PC-3 (cell line): Measurements from ENCODE around the gene TTC16. TPM values are rescaled to one million over a fixed set of nuclear protein-coding genes. Genes with fewer than 3 reads are reported as not detected.
A peak's percentile ranks its signal among the peaks of the same experiment; 100 is the strongest.

Experiments
- ATAC-seq: fragments of 200-7000 bp; cut with Tn5 transposase; 2 replicates; pipeline ENCODE4 v1.9.1; 2020; ENCODE audit warnings: mild to moderate bottlenecking, moderate library complexity
- BruUV-seq: library from RNA; stranded (reverse); fragments of 400-500 nt; replicated peaks from 2 replicates; lab custom pipeline; 2021; lab: Mats Ljungman, UMichigan
- CTCF ChIA-PET: fragments of 300-600 bp; sonication (Branson Sonifier 250); formaldehyde crosslinking; loops from one replicate; lab custom pipeline; 2022; ENCODE audit warnings: antibody characterized with exemption; lab: Charles Lee
- POLR2A ChIA-PET: fragments of 300-600 bp; sonication (Branson Sonifier 250); formaldehyde crosslinking; loops from one replicate; lab custom pipeline; 2022; ENCODE audit warnings: antibody characterized with exemption; ENCODE audit not compliant: unreplicated experiment; lab: Charles Lee
- DNase-seq: peaks from one replicate; pipeline ENCODE4 v3.0.0-alpha.2; 2015
- H2AFZ ChIP-seq: fragments of 300-600 bp; sonication (generic); 2 replicates; pipeline ENCODE4 v1.6.0; 2016; ENCODE audit warnings: antibody characterized with exemption, low read length
- H3F3A ChIP-seq: fragments of 300-600 bp; sonication (generic); one replicate; pipeline ENCODE4 v1.6.0; 2017; ENCODE audit warnings: antibody characterized with exemption, low read length, control low read depth, mild to moderate bottlenecking; ENCODE audit not compliant: unreplicated experiment
- H3K27ac ChIP-seq: fragments of 300-600 bp; sonication (generic); 2 replicates; pipeline ENCODE4 v1.5.1; 2016; ENCODE audit warnings: mild to moderate bottlenecking, low read length
- H3K27me3 ChIP-seq: fragments of 300-600 bp; sonication (generic); 2 replicates; pipeline ENCODE4 v1.6.1; 2016; ENCODE audit warnings: low read length, mixed read lengths
- H3K36me3 ChIP-seq: fragments of 300-600 bp; sonication (generic); 2 replicates; pipeline ENCODE4 v1.6.1; 2016; ENCODE audit warnings: low read depth, mixed run types, low read length, mixed read lengths
- H3K4me1 ChIP-seq: fragments of 300-600 bp; sonication (generic); 2 replicates; pipeline ENCODE4 v1.5.1; 2016; ENCODE audit warnings: low read length; ENCODE audit not compliant: insufficient read depth
- H3K4me2 ChIP-seq: fragments of 300-600 bp; sonication (generic); 2 replicates; pipeline ENCODE4 v1.6.0; 2016; ENCODE audit warnings: low read length
- H3K4me3 ChIP-seq: fragments of 300-600 bp; sonication (generic); 2 replicates; pipeline ENCODE4 v1.5.1; 2016; ENCODE audit warnings: mild to moderate bottlenecking, low read length, mixed read lengths
- H3K79me2 ChIP-seq: fragments of 300-600 bp; sonication (generic); 2 replicates; pipeline ENCODE4 v1.6.1; 2017; ENCODE audit warnings: low read length, mixed read lengths
- H3K9ac ChIP-seq: fragments of 300-600 bp; sonication (generic); 2 replicates; pipeline ENCODE4 v1.6.0; 2016; ENCODE audit warnings: mild to moderate bottlenecking, low read length
- H3K9me2 ChIP-seq: fragments of 300-600 bp; sonication (generic); replicated peaks from 2 replicates; pipeline ENCODE4 v1.6.1; 2016; ENCODE audit warnings: mixed run types, low read length, mixed read lengths
- H3K9me3 ChIP-seq: fragments of 300-600 bp; sonication (generic); 2 replicates; pipeline ENCODE4 v1.6.1; 2016; ENCODE audit warnings: low read length, mixed read lengths
- H4K20me1 ChIP-seq: fragments of 300-600 bp; sonication (generic); 2 replicates; pipeline ENCODE4 v1.6.1; 2016; ENCODE audit warnings: low read length, mixed read lengths
- EZH2 ChIP-seq: fragments of 300-600 bp; sonication (generic); IDR thresholded peaks from one replicate; pipeline ENCODE4 v1.6.1; 2017; ENCODE audit warnings: antibody characterized with exemption, mild to moderate bottlenecking, low read length; ENCODE audit not compliant: unreplicated experiment
- EZH2phosphoT487 ChIP-seq: fragments of 300-600 bp; sonication (generic); IDR thresholded peaks from 2 replicates; pipeline ENCODE4 v1.6.1; 2018; ENCODE audit warnings: mild to moderate bottlenecking, antibody characterized with exemption, low read length, borderline replicate concordance
- intact Hi-C: fragments of 100-400 bp; cut with micrococcal nuclease; formaldehyde crosslinking; loops from 2 replicates; pipeline ENCODE4 v1.9.0; 2023
- total RNA-seq: library from RNA; depleted of rRNA; stranded (reverse); fragments of >200 nt; gene quantifications from 2 replicates; pipeline ENCODE4 v1.2.3, GENCODE V29; 2014
- TF ChIP-seq, protein P1 (sequence below): fragments of 300-600 bp; sonication (generic); conservative IDR thresholded peaks from 2 replicates; pipeline ENCODE4 v1.5.1; 2017; ENCODE audit warnings: antibody characterized with exemption, low read depth, mild to moderate bottlenecking, low read length

Gene TTC16
- total RNA-seq, 1 experiment from 2014 or later: 0.04 TPM

DNA sequence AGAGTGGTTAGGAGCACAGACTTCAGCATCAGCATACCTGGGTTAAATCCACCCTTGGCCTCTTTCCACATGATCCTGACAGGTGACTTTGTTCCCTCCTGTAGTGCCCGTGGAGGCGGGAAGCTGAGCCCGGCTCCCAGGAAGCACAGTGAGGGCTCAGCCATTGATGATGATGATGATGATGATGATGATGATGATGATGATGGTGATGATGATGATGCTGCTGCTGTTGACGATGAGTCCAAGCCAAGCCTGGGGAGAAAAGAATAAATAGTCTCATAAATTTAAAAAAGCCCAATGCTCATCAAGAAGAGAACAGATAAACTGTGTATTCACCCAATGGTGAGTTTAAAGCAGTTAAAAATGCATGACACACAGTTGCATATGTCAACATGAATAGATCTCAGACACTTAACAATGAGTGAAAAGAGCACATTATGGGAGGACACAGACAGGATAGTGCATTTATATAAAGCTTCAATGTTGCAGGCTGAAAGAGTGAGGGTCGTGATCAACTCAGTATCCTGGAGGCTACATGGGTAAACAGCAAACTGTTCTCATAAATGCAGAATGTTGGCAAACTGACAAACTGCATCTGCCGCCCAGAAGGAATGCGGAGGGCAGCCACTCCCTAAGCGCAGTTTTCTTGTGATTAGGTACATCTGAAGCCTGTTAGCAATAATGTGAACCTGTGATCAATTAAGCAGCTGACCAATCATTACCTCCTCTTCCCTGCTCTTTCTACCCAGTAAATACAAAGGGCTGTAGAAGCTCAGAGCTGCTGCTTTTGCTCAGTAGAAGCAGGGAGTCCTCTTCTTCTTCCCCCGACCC, 20.8 kb upstream of the TTC16 start:
- POLR2A ChIA-PET: interaction anchor here (0.5 to 0.7 kb wide), 2 partner anchors 136 to 156 kb away, joined by 3 to 9 read pairs; no protein-coding TSS in a partner anchor

DNA sequence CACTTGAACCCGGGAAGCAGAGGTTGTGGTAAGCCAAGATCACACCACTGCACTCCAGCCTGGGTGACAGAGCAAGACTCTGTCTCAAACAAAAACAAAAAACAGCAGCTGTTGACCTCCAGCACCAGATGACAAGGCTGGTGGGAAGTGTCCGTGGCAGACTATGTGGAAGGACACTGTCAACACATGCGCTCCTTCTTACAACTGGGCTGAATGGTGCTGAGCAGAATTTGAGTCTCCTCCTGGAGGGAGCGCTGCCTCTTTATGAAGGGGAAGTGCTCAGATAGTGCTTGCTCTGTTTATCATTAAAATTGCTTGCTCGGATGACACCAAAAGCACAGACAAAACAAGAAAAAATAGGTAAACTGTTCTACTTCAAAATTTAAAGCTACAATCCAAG, 18.3 kb upstream of the TTC16 start:
- H3K36me3 ChIP-seq: no peaks in the 10 kb centered on the region
- intact Hi-C loops: no loop called here
- no TSS peak for BruUV-seq
- no peak overlapping the region for H3K9ac ChIP-seq
- no peaks in the 10 kb centered on the region for H3F3A ChIP-seq
- no peak overlapping the region for H3K27ac ChIP-seq
- ChIA-PET CTCF (no interaction called here), POLR2A (no interaction called here)
- no peaks in the 10 kb centered on the region for H3K9me3 ChIP-seq
- no peaks in the 10 kb centered on the region for H3K9me2 ChIP-seq
- no peaks in the 10 kb centered on the region for H3K79me2 ChIP-seq
- ATAC-seq (no peak), DNase-seq (no peak)
- H3K27me3 ChIP-seq: no peaks in the 10 kb centered on the region
- no peaks in the 10 kb centered on the region; the same call in 1 of the 2 replicates for H3K4me1 ChIP-seq
- H4K20me1 ChIP-seq: no peaks in the 10 kb centered on the region
- no peak overlapping the region for H3K4me3 ChIP-seq
- no peak overlapping the region for H3K4me2 ChIP-seq
- no peak for TF ChIP-seq EZH2
- TF ChIP-seq, protein P1, sequence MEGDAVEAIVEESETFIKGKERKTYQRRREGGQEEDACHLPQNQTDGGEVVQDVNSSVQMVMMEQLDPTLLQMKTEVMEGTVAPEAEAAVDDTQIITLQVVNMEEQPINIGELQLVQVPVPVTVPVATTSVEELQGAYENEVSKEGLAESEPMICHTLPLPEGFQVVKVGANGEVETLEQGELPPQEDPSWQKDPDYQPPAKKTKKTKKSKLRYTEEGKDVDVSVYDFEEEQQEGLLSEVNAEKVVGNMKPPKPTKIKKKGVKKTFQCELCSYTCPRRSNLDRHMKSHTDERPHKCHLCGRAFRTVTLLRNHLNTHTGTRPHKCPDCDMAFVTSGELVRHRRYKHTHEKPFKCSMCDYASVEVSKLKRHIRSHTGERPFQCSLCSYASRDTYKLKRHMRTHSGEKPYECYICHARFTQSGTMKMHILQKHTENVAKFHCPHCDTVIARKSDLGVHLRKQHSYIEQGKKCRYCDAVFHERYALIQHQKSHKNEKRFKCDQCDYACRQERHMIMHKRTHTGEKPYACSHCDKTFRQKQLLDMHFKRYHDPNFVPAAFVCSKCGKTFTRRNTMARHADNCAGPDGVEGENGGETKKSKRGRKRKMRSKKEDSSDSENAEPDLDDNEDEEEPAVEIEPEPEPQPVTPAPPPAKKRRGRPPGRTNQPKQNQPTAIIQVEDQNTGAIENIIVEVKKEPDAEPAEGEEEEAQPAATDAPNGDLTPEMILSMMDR: no peak
- TF ChIP-seq EZH2phosphoT487: no peak
- H2AFZ ChIP-seq: no peak overlapping the region

More for the DNA sequence above, 20.8 kb upstream of the TTC16 start:
- Histone ChIP-seq H3K4me1 (no peaks in the 10 kb centered on the region; the same call in 1 of the 2 replicates), H3K9me3 (no peaks in the 10 kb centered on the region), H3K9me2 (no peaks in the 10 kb centered on the region), H3K27ac (no peak overlapping the region), H2AFZ (no peak overlapping the region), H3K27me3 (no peaks in the 10 kb centered on the region), H3K79me2 (no peaks in the 10 kb centered on the region), H3K36me3 (no peaks in the 10 kb centered on the region), H3K4me3 (no peak overlapping the region), H3K9ac (no peak overlapping the region), H3F3A (no peaks in the 10 kb centered on the region), H3K4me2 (no peak overlapping the region), H4K20me1 (no peaks in the 10 kb centered on the region)
- intact Hi-C loops: no loop called here
- DNase-seq (no peak), ATAC-seq (peak; percentile 66)
- no TSS peak for BruUV-seq
- no peak for TF ChIP-seq EZH2
- TF ChIP-seq, protein P1: no peak
- TF ChIP-seq EZH2phosphoT487: no peak
- CTCF ChIA-PET: no interaction called here

DNA sequence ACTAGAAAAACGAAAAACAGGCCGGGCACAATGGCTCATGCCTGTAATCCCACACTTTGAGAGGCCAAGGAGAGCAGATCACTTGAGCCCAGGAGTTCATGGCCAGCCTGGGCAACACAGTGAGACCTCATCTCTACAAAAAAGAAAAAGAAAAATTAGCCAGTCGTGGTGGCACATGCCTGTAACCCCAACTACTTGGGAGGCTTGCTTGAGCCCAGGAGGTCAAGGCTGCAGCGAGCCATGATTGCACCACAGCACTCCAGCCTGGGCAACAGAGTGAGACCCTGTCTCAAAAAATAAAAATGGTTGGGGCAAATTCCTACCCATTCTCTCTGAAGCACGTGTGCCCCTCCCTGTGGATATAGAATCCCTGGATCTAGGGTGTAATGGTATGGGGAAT, 17.5 kb upstream of the TTC16 start:
- intact Hi-C loops: no loop called here
- H3K79me2 ChIP-seq: no peaks in the 10 kb centered on the region
- no peaks in the 10 kb centered on the region for H4K20me1 ChIP-seq
- H3K9me2 ChIP-seq: no peaks in the 10 kb centered on the region
- no peak overlapping the region for H3K9ac ChIP-seq
- ATAC-seq (no peak), DNase-seq (no peak)
- H3K4me3 ChIP-seq: no peak overlapping the region
- H3K27ac ChIP-seq: no peak overlapping the region
- H2AFZ ChIP-seq: no peak overlapping the region
- no peaks in the 10 kb centered on the region for H3K27me3 ChIP-seq
- no peak overlapping the region for H3K4me2 ChIP-seq
- ChIA-PET POLR2A (no interaction called here), CTCF (no interaction called here)
- no peaks in the 10 kb centered on the region for H3F3A ChIP-seq
- no peaks in the 10 kb centered on the region for H3K36me3 ChIP-seq
- no peaks in the 10 kb centered on the region for H3K9me3 ChIP-seq
- H3K4me1 ChIP-seq: no peaks in the 10 kb centered on the region; the same call in 1 of the 2 replicates
- TF ChIP-seq, protein P1: no peak
- TF ChIP-seq EZH2: no peak
- no peak for TF ChIP-seq EZH2phosphoT487
- BruUV-seq: no TSS peak
